COR-L47 (cell line): ENCODE data around the gene MAGED1.
"Not testable (repeated sequence)": the region's sequence is repeated elsewhere in the genome, so short reads cannot be mapped to it uniquely, and the experiment has no call there.

Experiments used
- DNase-seq: peaks from one replicate; lab custom pipeline; 2025; lab: John Stamatoyannopoulos, UW

The MAGED1 gene

DNA sequence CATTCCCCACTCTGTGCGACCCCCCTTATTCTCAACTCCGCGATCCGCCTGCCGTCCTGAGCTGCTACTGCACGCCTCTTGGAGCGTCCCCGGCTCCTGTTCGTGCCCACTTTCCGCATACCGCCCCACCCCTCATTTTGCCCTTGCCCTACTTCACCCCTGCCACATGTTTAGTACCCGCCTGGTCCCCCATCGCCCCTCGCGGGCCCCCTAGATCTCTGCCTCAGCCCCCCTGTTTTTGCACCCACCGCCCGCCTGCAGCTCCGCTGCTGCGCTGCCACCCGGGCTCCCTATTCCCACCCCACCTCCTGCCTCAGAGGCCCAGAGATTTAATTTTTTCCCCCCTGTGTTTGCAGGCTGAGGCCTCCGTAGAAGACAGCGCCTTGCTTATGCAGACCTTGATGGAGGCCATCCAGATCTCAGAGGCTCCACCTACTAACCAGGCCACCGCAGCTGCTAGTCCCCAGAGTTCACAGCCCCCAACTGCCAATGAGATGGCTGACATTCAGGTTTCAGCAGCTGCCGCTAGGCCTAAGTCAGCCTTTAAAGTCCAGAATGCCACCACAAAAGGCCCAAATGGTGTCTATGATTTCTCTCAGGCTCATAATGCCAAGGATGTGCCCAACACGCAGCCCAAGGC, 1.4 kb downstream of the MAGED1 start:
- DNase-seq = peak; percentile 3

DNA sequence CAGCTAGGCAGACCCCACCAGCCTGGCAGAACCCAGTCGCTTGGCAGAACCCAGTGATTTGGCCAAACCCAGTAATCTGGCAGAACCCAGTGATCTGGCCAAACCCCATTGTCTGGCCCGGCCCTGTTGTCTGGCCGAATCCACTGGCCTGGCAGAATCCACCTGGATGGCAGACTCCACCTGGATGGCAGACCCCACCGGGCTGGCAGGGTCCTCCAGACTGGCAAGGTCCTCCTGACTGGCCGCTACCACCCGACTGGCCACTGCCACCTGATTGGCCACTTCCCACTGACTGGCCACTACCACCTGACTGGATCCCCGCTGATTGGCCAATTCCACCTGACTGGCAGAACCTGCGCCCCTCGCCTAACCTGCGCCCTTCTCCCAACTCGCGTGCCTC, 3.2 kb downstream of the MAGED1 start:
- DNase-seq = no peak

DNA sequence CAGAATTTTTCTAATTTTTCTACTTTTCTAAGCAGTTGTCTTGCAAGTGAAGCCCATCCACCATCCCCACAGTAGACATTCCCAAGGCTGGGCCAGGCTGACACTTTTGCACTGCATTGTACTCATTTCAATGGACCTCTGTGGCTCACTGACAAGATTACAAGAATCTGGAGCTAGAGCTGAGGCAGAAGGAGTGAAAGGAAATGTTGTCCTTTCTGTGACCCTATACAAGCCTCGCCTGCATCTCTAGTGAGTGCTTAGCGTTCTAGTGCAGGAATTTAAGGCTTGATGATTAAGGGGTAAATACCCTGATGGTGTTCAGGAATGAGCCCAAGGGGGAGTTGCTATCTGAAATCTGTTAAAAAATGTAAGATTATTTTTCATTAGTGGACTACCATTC, 6.3 kb downstream of the MAGED1 start:
- no peak for DNase-seq

DNA sequence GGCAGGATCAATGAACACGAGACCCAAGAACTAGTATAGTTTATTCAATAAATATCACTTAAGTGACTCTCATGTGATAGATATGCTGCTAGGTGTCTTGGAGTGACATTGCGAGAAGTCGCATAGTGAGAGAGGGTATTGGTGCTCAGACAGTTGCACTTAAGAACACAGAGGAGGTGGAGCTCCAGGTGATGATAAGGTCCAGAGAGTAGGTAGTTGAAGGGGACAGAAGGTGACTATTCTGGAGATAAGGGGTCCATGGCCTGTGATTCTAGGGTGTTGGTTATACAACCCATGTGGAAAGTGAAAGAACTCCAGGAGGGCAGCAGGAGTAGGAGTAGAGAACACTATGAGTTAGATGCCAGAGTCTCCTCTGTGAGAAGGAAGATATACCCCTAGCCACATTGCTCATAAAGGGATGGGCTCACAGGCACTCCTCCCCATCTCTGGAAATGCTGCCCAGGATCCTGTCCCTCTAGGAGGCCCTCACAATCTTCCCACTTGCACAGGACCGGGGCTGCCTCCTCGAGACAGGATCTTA, 9.2 kb downstream of the MAGED1 start:
- no peak for DNase-seq

DNA sequence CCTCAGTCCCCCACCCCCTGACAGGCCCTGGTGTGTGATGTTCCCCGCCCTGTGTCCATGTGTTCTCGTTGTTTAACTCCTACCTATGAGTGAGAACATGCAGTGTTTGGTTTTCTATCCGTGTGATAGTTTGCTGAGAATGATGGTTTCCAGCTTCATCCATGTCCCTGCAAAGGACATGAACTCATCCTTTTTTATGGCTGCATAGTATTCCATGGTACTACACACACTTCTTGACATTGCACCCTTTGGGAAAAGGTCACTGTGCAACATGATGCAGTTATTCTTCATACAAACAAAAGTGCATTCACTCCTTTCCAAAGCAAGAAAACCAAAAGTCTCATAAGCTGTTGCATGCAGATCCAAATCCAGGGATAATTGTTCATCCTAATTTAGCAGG, 11.7 kb downstream of the MAGED1 start:
- not testable (repeated sequence) for DNase-seq

DNA sequence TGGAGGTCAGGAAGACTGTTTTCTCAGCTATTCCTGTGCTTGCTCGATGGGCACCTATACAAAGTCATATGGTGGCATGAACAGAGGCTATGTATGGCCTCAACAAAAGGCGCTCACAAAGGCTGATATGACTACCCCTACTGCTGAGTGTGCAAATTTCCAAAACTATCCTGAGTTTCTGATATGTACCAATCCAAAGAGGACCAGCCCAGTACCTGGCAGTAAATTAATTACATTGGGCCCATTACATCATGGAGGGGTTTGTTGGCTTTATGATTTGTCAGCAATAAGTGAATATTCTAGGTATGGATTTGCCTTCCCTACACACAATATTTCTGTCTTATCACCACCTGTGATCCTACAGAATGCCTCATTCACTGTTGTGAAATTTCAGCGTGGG, 12.3 kb downstream of the MAGED1 start:
- DNase-seq = no peak

DNA sequence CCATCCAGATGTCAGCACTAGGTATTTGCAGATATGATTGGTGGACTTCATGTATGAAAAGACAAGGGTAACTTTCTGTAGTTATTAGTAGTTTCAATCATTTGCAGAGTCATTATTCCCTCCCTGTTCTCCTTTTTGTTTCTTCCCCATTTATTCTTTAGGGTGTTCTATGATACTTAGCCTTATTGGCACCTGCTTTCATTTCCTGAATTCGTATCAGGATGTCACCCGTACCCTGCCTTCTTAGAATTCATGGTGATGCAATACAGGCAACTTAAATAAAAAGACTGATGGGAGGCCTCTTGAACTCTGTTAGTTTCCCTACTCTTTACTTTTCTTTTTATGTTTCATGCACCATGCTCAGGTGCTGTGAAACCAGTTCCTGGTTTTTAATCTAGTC, 24.2 kb downstream of the MAGED1 start:
- no peak for DNase-seq

DNA sequence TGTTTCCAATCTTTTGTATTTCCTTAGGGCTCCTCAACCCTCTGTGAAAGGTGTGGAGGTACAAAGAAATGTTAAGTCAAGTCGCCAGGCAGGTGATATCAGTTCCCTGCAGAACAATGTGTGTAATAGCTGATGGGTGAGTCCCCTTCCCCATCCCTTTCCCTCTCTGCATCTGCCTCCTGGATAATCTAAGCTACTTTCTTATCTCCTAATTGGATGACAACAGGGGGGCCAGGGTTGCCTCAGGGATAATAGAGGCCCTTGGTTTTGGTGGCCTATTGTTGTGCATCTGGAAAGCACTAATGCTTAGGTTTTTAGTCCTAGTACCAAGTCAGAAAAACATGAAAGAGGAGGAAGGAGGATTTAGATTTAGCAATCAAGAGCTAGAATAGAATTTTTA, 29.1 kb downstream of the MAGED1 start:
- no peak for DNase-seq

DNA sequence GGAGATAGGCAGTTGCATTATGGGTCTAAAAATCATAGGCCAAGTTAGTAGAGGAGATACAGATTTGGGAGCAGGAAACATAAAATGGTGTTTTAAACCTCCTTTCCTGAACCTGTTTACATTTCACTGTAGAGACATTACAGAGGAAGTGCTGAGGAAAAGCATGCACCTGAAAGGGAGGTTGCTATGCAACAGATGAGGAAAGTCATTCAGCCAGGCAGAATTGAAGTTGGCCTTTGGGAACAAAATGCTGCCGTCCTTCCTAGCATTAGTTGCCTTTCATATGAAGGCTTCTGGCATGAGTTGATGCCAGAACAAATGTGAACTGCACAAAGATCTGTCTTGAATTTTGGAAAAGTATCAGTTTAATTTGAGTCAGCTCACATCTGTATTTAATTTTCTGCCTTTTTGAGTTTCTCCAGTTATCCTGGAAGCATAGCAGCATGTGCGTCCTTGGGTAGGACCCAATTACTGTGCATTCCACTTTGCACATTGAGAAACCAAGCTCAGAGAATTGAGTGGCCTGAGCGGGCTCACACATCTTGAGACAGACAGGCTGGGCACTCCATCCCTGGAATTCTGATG, 38.2 kb downstream of the MAGED1 start:
- no peak for DNase-seq
